Stimulated activated naive CD8-positive, alpha-beta T cell treated with anti-CD3 and anti-CD28 coated beads, Interleukin-15, amount 100 ng/mL, for 72 hours (primary cell): ENCODE measurements around the gene ACSS1.

ENCODE experiments used
- ATAC-seq: fragments of 150-1000 bp; cut with Tn5 transposase; 2 replicates; pipeline ENCODE4 v1.10.0; 2021; ENCODE audit warnings: mild to moderate bottlenecking, moderate library complexity
- DNase-seq, 2 donors: peaks; one replicate each; pipeline ENCODE4 v3.0.0; 2021 to 2022
- H3K27ac Mint-ChIP-seq, 2 donors: one replicate each; pipeline ENCODE4 v1.8.0; 2022; ENCODE audit warnings: mild to moderate bottlenecking in 2 of 2, mixed read lengths in 2 of 2, moderate library complexity in 2 of 2
- H3K27me3 Mint-ChIP-seq: one replicate; pipeline ENCODE4 v1.8.0; 2022; ENCODE audit warnings: mixed read lengths
- H3K4me1 Mint-ChIP-seq: one replicate; pipeline ENCODE4 v1.8.0; 2022; ENCODE audit warnings: mild to moderate bottlenecking, mixed read lengths
- H3K4me3 Mint-ChIP-seq, 2 donors: one replicate each; pipeline ENCODE4 v1.8.0; 2022; ENCODE audit warnings: mild to moderate bottlenecking in 2 of 2, mixed read lengths in 2 of 2, moderate library complexity in 1 of 2
- H3K9me3 Mint-ChIP-seq, 2 donors: one replicate each; pipeline ENCODE4 v1.8.0; 2022; ENCODE audit warnings: mixed read lengths in 2 of 2

Gene ACSS1

GRCh38 chr20:24965065-24965919 lies 92.6 kb downstream of the ACSS1 start:
- Mint-ChIP-seq H3K9me3 (no peaks in the 10 kb centered on the region), H3K4me3 (peak overlapping the region; percentile 9 to 27), H3K27ac (peak overlapping the region; percentile 12 to 92), H3K4me1 (peaks cover 37% of the 10 kb centered on the region), H3K27me3 (no peaks in the 10 kb centered on the region)
- peak; percentile 52 for ATAC-seq
- no peak for DNase-seq

GRCh38 chr20:24964506-24964840 lies 93.5 kb downstream of the ACSS1 start:
- Mint-ChIP-seq H3K9me3 (no peaks in the 10 kb centered on the region), H3K4me3 (no peak overlapping the region), H3K27me3 (no peaks in the 10 kb centered on the region), H3K4me1 (peaks cover 43% of the 10 kb centered on the region), H3K27ac (peak overlapping the region in 1 of 2 donors; percentile 9)
- ATAC-seq (no peak), DNase-seq (no peak)

GRCh38 chr20:24963672-24964505 lies 94.0 kb downstream of the ACSS1 start:
- Mint-ChIP-seq H3K4me1 (peaks cover 43% of the 10 kb centered on the region), H3K4me3 (no peak overlapping the region), H3K9me3 (no peaks in the 10 kb centered on the region), H3K27ac (peak overlapping the region in 1 of 2 donors; percentile 9), H3K27me3 (no peaks in the 10 kb centered on the region)
- no peak for DNase-seq
- ATAC-seq: no peak

GRCh38 chr20:24962510-24962909 lies 95.4 kb downstream of the ACSS1 start:
- Mint-ChIP-seq H3K27ac (peak overlapping the region in 1 of 2 donors; percentile 74), H3K4me1 (peaks cover 43% of the 10 kb centered on the region), H3K27me3 (no peaks in the 10 kb centered on the region), H3K4me3 (no peak overlapping the region), H3K9me3 (no peaks in the 10 kb centered on the region)
- DNase-seq (no peak), ATAC-seq (no peak)

GRCh38 chr20:24962182-24962492 lies 95.8 kb downstream of the ACSS1 start:
- Mint-ChIP-seq H3K4me3 (no peak overlapping the region), H3K9me3 (no peaks in the 10 kb centered on the region), H3K4me1 (peaks cover 43% of the 10 kb centered on the region), H3K27ac (peak overlapping the region in 1 of 2 donors; percentile 19), H3K27me3 (no peaks in the 10 kb centered on the region)
- DNase-seq (no peak), ATAC-seq (no peak)

GRCh38 chr20:24961384-24962181 lies 96.4 kb downstream of the ACSS1 start:
- ATAC-seq (no peak), DNase-seq (no peak)
- no peaks in the 10 kb centered on the region for H3K9me3 Mint-ChIP-seq
- peak overlapping the region; percentile 48 to 52 for H3K27ac Mint-ChIP-seq
- no peaks in the 10 kb centered on the region for H3K27me3 Mint-ChIP-seq
- no peak overlapping the region for H3K4me3 Mint-ChIP-seq
- peaks cover 43% of the 10 kb centered on the region for H3K4me1 Mint-ChIP-seq

- Mint-ChIP-seq H3K27ac (peak overlapping the region; percentile 44 to 83), H3K4me3 (no peak overlapping the region), H3K4me1 (peaks cover 49% of the 10 kb centered on the region), H3K9me3 (no peaks in the 10 kb centered on the region), H3K27me3 (no peaks in the 10 kb centered on the region)
- no peak for DNase-seq
- ATAC-seq: peak; percentile 10
Measured at GRCh38 chr20:24960861-24961260, 97.1 kb downstream of the ACSS1 start.

GRCh38 chr20:24960302-24960801 lies 97.6 kb downstream of the ACSS1 start:
- H3K27me3 Mint-ChIP-seq: no peaks in the 10 kb centered on the region
- H3K4me3 Mint-ChIP-seq: no peak overlapping the region
- ATAC-seq: peak; percentile 9
- peak overlapping the region; percentile 44 to 83 for H3K27ac Mint-ChIP-seq
- no peak for DNase-seq
- no peaks in the 10 kb centered on the region for H3K9me3 Mint-ChIP-seq
- H3K4me1 Mint-ChIP-seq: peaks cover 51% of the 10 kb centered on the region

- DNase-seq: no peak
- ATAC-seq: no peak
- Mint-ChIP-seq H3K9me3 (no peaks in the 10 kb centered on the region), H3K27me3 (no peaks in the 10 kb centered on the region), H3K27ac (peak overlapping the region; percentile 54 to 65), H3K4me3 (no peak overlapping the region), H3K4me1 (peaks cover 51% of the 10 kb centered on the region)
Measured at GRCh38 chr20:24959591-24960301, 98.2 kb downstream of the ACSS1 start.

GRCh38 chr20:24958506-24959385 lies 99.2 kb downstream of the ACSS1 start:
- no peak overlapping the region for H3K4me3 Mint-ChIP-seq
- no peak overlapping the region for H3K27ac Mint-ChIP-seq
- H3K9me3 Mint-ChIP-seq: no peaks in the 10 kb centered on the region
- peaks cover 54% of the 10 kb centered on the region for H3K4me1 Mint-ChIP-seq
- ATAC-seq: no peak
- H3K27me3 Mint-ChIP-seq: no peaks in the 10 kb centered on the region
- DNase-seq: no peak

- Mint-ChIP-seq H3K27ac (no peak overlapping the region), H3K9me3 (no peaks in the 10 kb centered on the region), H3K4me3 (no peak overlapping the region), H3K4me1 (peaks cover 63% of the 10 kb centered on the region), H3K27me3 (no peaks in the 10 kb centered on the region)
- no peak for DNase-seq
- no peak for ATAC-seq
Measured at GRCh38 chr20:24957326-24958016, 100.5 kb downstream of the ACSS1 start.
